Measurements from ENCODE around the gene WASF3. TPM values are rescaled to one million over a fixed set of nuclear protein-coding genes. Genes with fewer than 3 reads are reported as not detected.

WASF3 gene
- total RNA-seq, 1 experiment from 2014 or later = 2.6 TPM

- Histone ChIP-seq H3K79me2 (ENCODE audit: low read length) (0 out of 2 replicates have a peak, but pooled peaks cover 3% of the 10 kb centered on the region), H3K4me1 (ENCODE audit: insufficient read depth, low read length) (no peaks in the 10 kb centered on the region), H3K4me2 (ENCODE audit: low read length) (no peak overlapping the region), H4K20me1 (ENCODE audit: low read length) (no peaks in the 10 kb centered on the region; the same call in 1 of the 2 replicates), H3K9ac (ENCODE audit: low read length) (no peak overlapping the region), H3K4me3 (ENCODE audit: low read length) (no peak overlapping the region), H3F3A (ENCODE audit: low read length, unreplicated experiment) (no peaks in the 10 kb centered on the region), H3K9me2 (replicated peaks; ENCODE audit: low read length) (no peaks in the 10 kb centered on the region), H3K9me3 (ENCODE audit: low read length) (no peaks in the 10 kb centered on the region), H2AFZ (ENCODE audit: low read length) (no peak overlapping the region), H3K27ac (ENCODE audit: low read length) (no peak overlapping the region), H3K27me3 (ENCODE audit: low read length) (peaks cover 16% of the 10 kb centered on the region; the same call in 1 of the 2 replicates), H3K36me3 (ENCODE audit: low read depth, low read length) (no peaks in the 10 kb centered on the region)
- ChIA-PET CTCF (no interaction called here), POLR2A (ENCODE audit: unreplicated experiment) (interaction anchor here (0.6 kb wide), 1 partner anchor 19 kb away, joined by 5 read pairs; no protein-coding TSS in a partner anchor)
- BruUV-seq (replicated peaks) = no TSS peak
- intact Hi-C loops (cut with micrococcal nuclease) = no loop called here
- TF ChIP-seq EZH2phosphoT487 (IDR thresholded peaks at IDR 0.05; ENCODE audit: borderline replicate concordance, low read length) (no peak), EZH2 (IDR thresholded peaks at IDR 0.05; ENCODE audit: low read length, unreplicated experiment) (no peak), CTCF (conservative IDR thresholded peaks at IDR 0.05; ENCODE audit: low read depth, low read length) (no peak)
- DNase-seq (no peak), ATAC-seq (no peak)
These were observed 4.4 kb downstream of the WASF3 start for GRCh38 chr13:26561651-26562511.

- Histone ChIP-seq H3K9me2 (replicated peaks; ENCODE audit: low read length) (no peaks in the 10 kb centered on the region), H4K20me1 (ENCODE audit: low read length) (no peaks in the 10 kb centered on the region; the same call in 1 of the 2 replicates), H3K27me3 (ENCODE audit: low read length) (peaks cover 16% of the 10 kb centered on the region; the same call in 1 of the 2 replicates), H3K4me3 (ENCODE audit: low read length) (no peak overlapping the region), H3K27ac (ENCODE audit: low read length) (no peak overlapping the region), H3K9me3 (ENCODE audit: low read length) (no peaks in the 10 kb centered on the region), H2AFZ (ENCODE audit: low read length) (no peak overlapping the region), H3K36me3 (ENCODE audit: low read depth, low read length) (no peaks in the 10 kb centered on the region), H3F3A (ENCODE audit: low read length, unreplicated experiment) (no peaks in the 10 kb centered on the region), H3K9ac (ENCODE audit: low read length) (no peak overlapping the region), H3K79me2 (ENCODE audit: low read length) (0 out of 2 replicates have a peak, but pooled peaks cover 3% of the 10 kb centered on the region), H3K4me2 (ENCODE audit: low read length) (no peak overlapping the region), H3K4me1 (ENCODE audit: insufficient read depth, low read length) (no peaks in the 10 kb centered on the region)
- intact Hi-C loops (cut with micrococcal nuclease) = no loop called here
- BruUV-seq (replicated peaks) = no TSS peak
- ChIA-PET POLR2A (ENCODE audit: unreplicated experiment) (no interaction called here), CTCF (no interaction called here)
- ATAC-seq (no peak), DNase-seq (no peak)
- TF ChIP-seq CTCF (conservative IDR thresholded peaks at IDR 0.05; ENCODE audit: low read depth, low read length) (no peak), EZH2phosphoT487 (IDR thresholded peaks at IDR 0.05; ENCODE audit: borderline replicate concordance, low read length) (no peak), EZH2 (IDR thresholded peaks at IDR 0.05; ENCODE audit: low read length, unreplicated experiment) (no peak)
These were observed 5.0 kb downstream of the WASF3 start for GRCh38 chr13:26562512-26562890.

- no peaks in the 10 kb centered on the region for H3K9me3 ChIP-seq (ENCODE audit: low read length)
- no peaks in the 10 kb centered on the region for H3F3A ChIP-seq (ENCODE audit: low read length, unreplicated experiment)
- H4K20me1 ChIP-seq (ENCODE audit: low read length) = no peaks in the 10 kb centered on the region; the same call in 1 of the 2 replicates
- H3K4me3 ChIP-seq (ENCODE audit: low read length) = no peak overlapping the region
- ATAC-seq (no peak), DNase-seq (no peak)
- intact Hi-C loops (cut with micrococcal nuclease) = no loop called here
- ChIA-PET CTCF (no interaction called here), POLR2A (ENCODE audit: unreplicated experiment) (no interaction called here)
- no TSS peak for BruUV-seq (replicated peaks)
- H3K4me1 ChIP-seq (ENCODE audit: insufficient read depth, low read length) = no peaks in the 10 kb centered on the region
- H3K27me3 ChIP-seq (ENCODE audit: low read length) = peaks cover 9% of the 10 kb centered on the region; the same call in 1 of the 2 replicates
- no peak overlapping the region for H2AFZ ChIP-seq (ENCODE audit: low read length)
- H3K27ac ChIP-seq (ENCODE audit: low read length) = no peak overlapping the region
- H3K36me3 ChIP-seq (ENCODE audit: low read depth, low read length) = no peaks in the 10 kb centered on the region
- no peak overlapping the region for H3K9ac ChIP-seq (ENCODE audit: low read length)
- H3K79me2 ChIP-seq (ENCODE audit: low read length) = 0 out of 2 replicates have a peak, but pooled peaks cover 3% of the 10 kb centered on the region
- no peak for TF ChIP-seq EZH2 (IDR thresholded peaks at IDR 0.05; ENCODE audit: low read length, unreplicated experiment)
- TF ChIP-seq EZH2phosphoT487 (IDR thresholded peaks at IDR 0.05; ENCODE audit: borderline replicate concordance, low read length) = no peak
- no peak for TF ChIP-seq CTCF (conservative IDR thresholded peaks at IDR 0.05; ENCODE audit: low read depth, low read length)
- no peak overlapping the region for H3K4me2 ChIP-seq (ENCODE audit: low read length)
- H3K9me2 ChIP-seq (replicated peaks; ENCODE audit: low read length) = no peaks in the 10 kb centered on the region
These were observed 6.2 kb downstream of the WASF3 start for GRCh38 chr13:26563713-26564112.

All from PC-3 (cell line).